ENCODE data around the gene PDE7B. TPM values are rescaled to one million over a fixed set of nuclear protein-coding genes. Genes with fewer than 3 reads are reported as not detected.

Gene PDE7B
- total and polyA plus RNA-seq, 9 of the 15 experiments (the other 6 are each of a cell fraction or from before 2014, with no cell fraction given) = 0.01 TPM; not detected in 8

DNA sequence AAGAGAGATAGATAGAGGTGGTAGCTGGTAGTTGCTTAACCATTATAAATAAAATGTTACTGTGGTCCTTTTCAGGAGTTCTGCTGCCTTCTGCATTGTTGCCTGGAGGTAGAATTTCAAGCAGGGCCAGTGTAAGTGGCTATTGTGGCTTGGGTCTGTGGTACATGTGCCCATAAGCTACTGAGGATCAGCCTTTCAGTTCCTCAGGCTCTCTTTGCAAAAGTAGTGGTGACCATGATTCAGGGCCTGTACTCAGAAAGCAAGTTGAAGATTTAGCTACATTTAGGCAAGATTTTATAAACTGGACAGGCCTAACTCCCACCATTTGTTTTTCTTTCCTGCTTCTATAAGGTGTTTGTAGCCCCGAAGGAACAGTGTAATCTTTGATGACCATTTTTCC, 199.0 kb downstream of the PDE7B start (continued):
- no peak for TF ChIP-seq ZNF224 (CRISPR knock-in tag; IDR thresholded peaks at IDR 0.05)
- no peak for TF ChIP-seq SP2 (IDR thresholded peaks at IDR 0.05; ENCODE audit: extremely low read depth, low read depth, low read length, poor library complexity, severe bottlenecking)
- no peak for TF ChIP-seq MAFG (tag; conservative IDR thresholded peaks at IDR 0.05)
- TF ChIP-seq RUNX1 (IDR thresholded peaks at IDR 0.05; ENCODE audit: low read depth) = no peak
- no peak for TF ChIP-seq ZBED1 (IDR thresholded peaks at IDR 0.05)
- no peak for TF ChIP-seq ZNF717 (CRISPR knock-in tag; IDR thresholded peaks at IDR 0.05)
- TF ChIP-seq ERF (CRISPR knock-in tag; IDR thresholded peaks at IDR 0.05) = no peak
- no peak for TF ChIP-seq GATA2 (CRISPR knock-in tag; IDR thresholded peaks at IDR 0.05)
- TF ChIP-seq POLR2AphosphoS2 (IDR thresholded peaks at IDR 0.05; ENCODE audit: low read length) = no peak
- no peak for TF ChIP-seq TAF9B (IDR thresholded peaks at IDR 0.05; ENCODE audit: partially characterized antibody)

DNA sequence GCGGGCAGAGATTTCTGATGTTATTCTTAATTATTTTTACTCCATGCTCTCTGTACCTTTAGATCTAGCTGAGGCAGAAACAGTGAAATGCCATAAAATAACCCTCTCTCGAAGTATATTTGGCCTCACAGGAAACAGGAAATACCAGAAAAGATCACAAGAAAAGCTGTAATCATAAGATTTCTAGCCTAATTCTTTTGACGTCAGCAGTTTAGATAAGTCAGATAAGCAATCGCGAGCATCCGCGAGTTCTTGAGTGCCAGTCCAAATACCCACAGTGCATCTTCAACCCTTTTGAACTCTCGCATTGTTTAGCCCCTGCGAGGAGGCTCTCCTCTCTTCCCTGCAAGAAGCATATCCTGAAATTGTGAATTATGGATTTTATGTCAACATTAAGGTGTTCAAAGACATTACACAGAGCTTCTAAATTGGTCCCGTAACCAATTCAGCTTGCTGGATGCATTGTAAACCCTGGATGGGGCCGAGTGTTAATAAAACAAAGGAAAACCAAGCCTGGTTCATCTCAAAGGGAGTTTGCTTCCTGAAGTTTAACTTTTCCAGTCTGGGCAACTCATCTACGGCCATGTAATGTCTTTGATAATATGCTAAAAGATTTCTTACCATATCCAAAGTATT, 199.8 kb downstream of the PDE7B start:
- Histone ChIP-seq H3K9ac (ENCODE audit: insufficient read depth in 1 of 2, low read depth in 2 of 2, low read length in 2 of 2) (no peak overlapping the region), H3K4me2 (ENCODE audit: insufficient read depth, low read length) (no peak overlapping the region), H2AFZ (ENCODE audit: low read depth, low read length) (no peak overlapping the region), H3K79me2 (ENCODE audit: control insufficient read depth, insufficient read depth, low read length) (no peaks in the 10 kb centered on the region), H3K9me1 (ENCODE audit: control insufficient read depth, insufficient read depth, low read length) (no peaks in the 10 kb centered on the region), H3K4me3 (no peak overlapping the region), H3K27ac (ENCODE audit: extremely low read depth, low read depth, low read length) (no peak overlapping the region), H4K20me1 (replicated peaks; ENCODE audit: control insufficient read depth, insufficient read depth, low read length) (no peaks in the 10 kb centered on the region), H3K27me3 (ENCODE audit: control insufficient read depth in 2 of 2, insufficient read depth in 2 of 2, low read length in 2 of 2) (no peaks in the 10 kb centered on the region; a peak in 1 of 5 replicates), H3K4me1 (replicated peaks in 1 of 2; ENCODE audit: control insufficient read depth in 2 of 2, insufficient read depth in 2 of 2, low read length in 2 of 2) (no peaks in the 10 kb centered on the region), H3K36me3 (ENCODE audit: control insufficient read depth, insufficient read depth, low read length) (no peaks in the 10 kb centered on the region), H3K9me3 (replicated peaks; ENCODE audit: control insufficient read depth, insufficient read depth, low read depth, low read length) (no peaks in the 10 kb centered on the region)
- TF ChIP-seq TAF1 (IDR thresholded peaks at IDR 0.05; ENCODE audit: control insufficient read depth, extremely low read depth, insufficient read depth, low read length, severe bottlenecking) = no peak
- no peak for TF ChIP-seq MAFF (IDR thresholded peaks at IDR 0.05; ENCODE audit: low read length)
- no peak for TF ChIP-seq TCF7L2 (IDR thresholded peaks at IDR 0.05; ENCODE audit: low read depth, low read length)
- no peak for FAIRE-seq
- ChIA-PET CTCF (ENCODE audit: low intra/inter-chr PET ratio) (no interaction called here), POLR2A (no interaction called here)
- BruUV-seq (replicated peaks) = no TSS peak
- in situ Hi-C loops (cut with MboI) = no loop called here
- no peak for ATAC-seq
- intact Hi-C loops (cut with micrococcal nuclease) = no loop called here
- WGBS (ENCODE audit: insufficient coverage, low coverage, missing lambda C conversion rate) = 1% methylated on average over 12 of the region's 12 CpGs
- no peak for DNase-seq (ENCODE audit: extremely low read depth in 1 of 4, low spot score in 3 of 4)
